ENCODE results near the gene GALNTL6. TPM values are rescaled to one million over a fixed set of nuclear protein-coding genes. Genes with fewer than 3 reads are reported as not detected.

Gene GALNTL6
- total RNA-seq, 2 donors from 2014 or later = 0.71 TPM; not detected in 1

- no peaks in the 10 kb centered on the region for H3K4me1 ChIP-seq (ENCODE audit: control insufficient read depth, insufficient read depth, low read length)
- peaks cover 9% of the 10 kb centered on the region for H3K4me1 Mint-ChIP-seq
- no peak overlapping the region for H3K4me3 Mint-ChIP-seq
- no peaks in the 10 kb centered on the region for H3K36me3 ChIP-seq (ENCODE audit: control insufficient read depth, insufficient read depth, low read length)
- H3K27ac Mint-ChIP-seq = no peak overlapping the region
- H3K27me3 ChIP-seq (ENCODE audit: control insufficient read depth, insufficient read depth, low read length, poor library complexity, severe bottlenecking) = peaks cover 9% of the 10 kb centered on the region
- peaks cover 9% of the 10 kb centered on the region for H3K9me3 Mint-ChIP-seq
- H3K27me3 Mint-ChIP-seq (ENCODE audit: insufficient read depth) = peaks cover 8% of the 10 kb centered on the region
- no peak overlapping the region for H3K27ac ChIP-seq (ENCODE audit: low read depth, low read length)
- no peak overlapping the region for H3K9ac ChIP-seq (ENCODE audit: extremely low read depth, low read length, poor library complexity, severe bottlenecking)
- no peak for TF ChIP-seq CTCF (conservative IDR thresholded peaks at IDR 0.05)
- no peak overlapping the region for H3K4me3 ChIP-seq (ENCODE audit: low read length)
- WGBS, 2 experiments (ENCODE audit: insufficient coverage in 1 of 2, insufficient read length in 1 of 2) = 95% methylated on average over 3 of the region's 3 CpGs
- H3K36me3 Mint-ChIP-seq (ENCODE audit: low read depth) = no peaks in the 10 kb centered on the region
- peaks cover 5% of the 10 kb centered on the region for H3K9me3 ChIP-seq (ENCODE audit: control insufficient read depth, low read length)
- DNase-seq = no peak
Measured at GRCh38 chr4:173057442-173057841, 1244.2 kb downstream of the GALNTL6 start.

- H3K9me3 ChIP-seq (ENCODE audit: control insufficient read depth, low read length) = peaks cover 9% of the 10 kb centered on the region
- no peak overlapping the region for H3K27ac ChIP-seq (ENCODE audit: low read depth, low read length)
- H3K4me3 Mint-ChIP-seq = no peak overlapping the region
- H3K36me3 ChIP-seq (ENCODE audit: control insufficient read depth, insufficient read depth, low read length) = no peaks in the 10 kb centered on the region
- no peak overlapping the region for H3K4me3 ChIP-seq (ENCODE audit: low read length)
- H3K27me3 ChIP-seq (ENCODE audit: control insufficient read depth, insufficient read depth, low read length, poor library complexity, severe bottlenecking) = peaks cover 8% of the 10 kb centered on the region
- H3K9ac ChIP-seq (ENCODE audit: extremely low read depth, low read length, poor library complexity, severe bottlenecking) = no peak overlapping the region
- H3K36me3 Mint-ChIP-seq (ENCODE audit: low read depth) = no peaks in the 10 kb centered on the region
- H3K27ac Mint-ChIP-seq = no peak overlapping the region
- H3K27me3 Mint-ChIP-seq (ENCODE audit: insufficient read depth) = peaks cover 3% of the 10 kb centered on the region
- H3K4me1 ChIP-seq (ENCODE audit: control insufficient read depth, insufficient read depth, low read length) = no peaks in the 10 kb centered on the region
- 77% methylated on average over 1 of the region's 1 CpG; no CpG with 5 or more reads in 1 of the 2 experiments for WGBS, 2 experiments (ENCODE audit: insufficient coverage in 1 of 2, insufficient read length in 1 of 2)
- H3K9me3 Mint-ChIP-seq = peaks cover 14% of the 10 kb centered on the region
- H3K4me1 Mint-ChIP-seq = peaks cover 9% of the 10 kb centered on the region
- no peak for TF ChIP-seq CTCF (conservative IDR thresholded peaks at IDR 0.05)
- no peak for DNase-seq
Measured at GRCh38 chr4:173057901-173058300, 1244.7 kb downstream of the GALNTL6 start.

GRCh38 chr4:173061160-173061559 is 1248.0 kb downstream of the GALNTL6 start:
- H3K27ac Mint-ChIP-seq = no peak overlapping the region
- H3K36me3 Mint-ChIP-seq (ENCODE audit: low read depth) = peaks cover 1% of the 10 kb centered on the region
- Histone ChIP-seq H3K9me3 (ENCODE audit: control insufficient read depth, low read length) (peaks cover 29% of the 10 kb centered on the region), H3K4me1 (ENCODE audit: control insufficient read depth, insufficient read depth, low read length) (no peaks in the 10 kb centered on the region), H3K27ac (ENCODE audit: low read depth, low read length) (no peak overlapping the region), H3K4me3 (ENCODE audit: low read length) (no peak overlapping the region), H3K36me3 (ENCODE audit: control insufficient read depth, insufficient read depth, low read length) (no peaks in the 10 kb centered on the region), H3K27me3 (ENCODE audit: control insufficient read depth, insufficient read depth, low read length, poor library complexity, severe bottlenecking) (no peaks in the 10 kb centered on the region), H3K9ac (ENCODE audit: extremely low read depth, low read length, poor library complexity, severe bottlenecking) (no peak overlapping the region)
- 80 to 83% methylated on average over 1 to 4 of the region's 4 CpGs for WGBS, 2 experiments (ENCODE audit: insufficient coverage in 1 of 2, insufficient read length in 1 of 2)
- H3K4me3 Mint-ChIP-seq = no peak overlapping the region
- no peak for DNase-seq
- no peaks in the 10 kb centered on the region for H3K27me3 Mint-ChIP-seq (ENCODE audit: insufficient read depth)
- H3K9me3 Mint-ChIP-seq = peaks cover 45% of the 10 kb centered on the region
- H3K4me1 Mint-ChIP-seq = peaks cover 9% of the 10 kb centered on the region
- TF ChIP-seq CTCF (conservative IDR thresholded peaks at IDR 0.05) = no peak

All from endodermal cell (in vitro differentiated cells).